Effector memory CD4-positive, alpha-beta T cell (primary cell): Measurements from ENCODE around the gene SHANK1.
A peak's percentile ranks its signal among the peaks of the same experiment; 100 is the strongest.

Source experiments
- DNase-seq, 3 donors: peaks; one replicate each; pipeline ENCODE4 v3.0.0-alpha.2; 2020
- H3K27ac ChIP-seq: 2 replicates; pipeline ENCODE4 v1.7.0; 2013; ENCODE audit warnings: mild to moderate bottlenecking, low read length, moderate library complexity; ENCODE audit not compliant: insufficient read depth, poor library complexity, severe bottlenecking
- H3K27me3 ChIP-seq: replicated peaks from 2 replicates; pipeline ENCODE4 v1.7.0; 2013; ENCODE audit warnings: mild to moderate bottlenecking, low read length; ENCODE audit not compliant: insufficient read depth, control insufficient read depth, poor library complexity, severe bottlenecking
- H3K36me3 ChIP-seq: 2 replicates; pipeline ENCODE4 v1.7.0; 2013; ENCODE audit warnings: mild to moderate bottlenecking, low read length, moderate library complexity; ENCODE audit not compliant: control insufficient read depth, insufficient read depth
- H3K4me1 ChIP-seq: 2 replicates; pipeline ENCODE4 v1.7.0; 2013; ENCODE audit warnings: low read length, mild to moderate bottlenecking; ENCODE audit not compliant: control insufficient read depth, insufficient read depth, poor library complexity, severe bottlenecking
- H3K4me3 ChIP-seq: 2 replicates; pipeline ENCODE4 v1.7.0; 2013; ENCODE audit warnings: low read length, low read depth, mild to moderate bottlenecking; ENCODE audit not compliant: insufficient read depth, poor library complexity, severe bottlenecking
- H3K9me3 ChIP-seq: 2 replicates; pipeline ENCODE4 v1.7.0; 2013; ENCODE audit warnings: mild to moderate bottlenecking, low read length, moderate library complexity; ENCODE audit not compliant: control insufficient read depth

SHANK1 gene

GRCh38 chr19:50735869-50736268, 16.3 kb upstream of the SHANK1 start:
- no peaks in the 10 kb centered on the region for H3K27me3 ChIP-seq
- no peak overlapping the region for H3K4me3 ChIP-seq
- DNase-seq: no peak
- H3K9me3 ChIP-seq: no peaks in the 10 kb centered on the region
- no peaks in the 10 kb centered on the region for H3K36me3 ChIP-seq
- no peaks in the 10 kb centered on the region for H3K4me1 ChIP-seq
- H3K27ac ChIP-seq: no peak overlapping the region

DNA sequence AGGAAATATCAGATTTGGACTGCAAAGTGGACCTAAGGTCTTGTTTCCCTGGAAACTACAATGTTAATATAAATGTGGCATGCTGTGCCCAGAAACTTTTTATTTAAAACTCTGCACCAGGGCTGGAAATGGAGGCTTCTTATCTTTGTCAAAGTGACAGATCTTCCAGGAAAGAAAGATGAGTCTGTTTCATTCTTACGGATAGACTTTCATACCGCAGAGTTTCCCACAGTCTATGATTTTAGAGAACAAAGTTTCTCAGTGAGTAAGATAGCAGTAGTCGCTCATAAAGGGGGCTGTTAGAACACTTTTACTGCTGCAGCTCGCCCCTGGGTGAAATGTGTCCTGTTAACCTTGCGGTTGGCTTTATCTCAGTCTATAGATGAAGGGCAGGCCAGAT, 10.3 kb upstream of the SHANK1 start:
- Histone ChIP-seq H3K36me3 (no peaks in the 10 kb centered on the region), H3K4me3 (no peak overlapping the region), H3K9me3 (no peaks in the 10 kb centered on the region), H3K4me1 (peaks cover 9% of the 10 kb centered on the region), H3K27ac (no peak overlapping the region), H3K27me3 (peaks cover 11% of the 10 kb centered on the region)
- no peak for DNase-seq

GRCh38 chr19:50728084-50728737, 8.6 kb upstream of the SHANK1 start:
- peaks cover 24% of the 10 kb centered on the region for H3K27me3 ChIP-seq
- H3K9me3 ChIP-seq: no peaks in the 10 kb centered on the region
- peaks cover 19% of the 10 kb centered on the region for H3K4me1 ChIP-seq
- no peaks in the 10 kb centered on the region for H3K36me3 ChIP-seq
- no peak for DNase-seq
- no peak overlapping the region for H3K4me3 ChIP-seq
- no peak overlapping the region for H3K27ac ChIP-seq

- DNase-seq: no peak
- Histone ChIP-seq H3K27ac (no peak overlapping the region), H3K9me3 (no peaks in the 10 kb centered on the region), H3K36me3 (no peaks in the 10 kb centered on the region), H3K4me1 (peaks cover 19% of the 10 kb centered on the region), H3K4me3 (peak overlapping the region; percentile 48), H3K27me3 (peaks cover 30% of the 10 kb centered on the region)
Observed at GRCh38 chr19:50725911-50726230, 6.3 kb upstream of the SHANK1 start.

DNA sequence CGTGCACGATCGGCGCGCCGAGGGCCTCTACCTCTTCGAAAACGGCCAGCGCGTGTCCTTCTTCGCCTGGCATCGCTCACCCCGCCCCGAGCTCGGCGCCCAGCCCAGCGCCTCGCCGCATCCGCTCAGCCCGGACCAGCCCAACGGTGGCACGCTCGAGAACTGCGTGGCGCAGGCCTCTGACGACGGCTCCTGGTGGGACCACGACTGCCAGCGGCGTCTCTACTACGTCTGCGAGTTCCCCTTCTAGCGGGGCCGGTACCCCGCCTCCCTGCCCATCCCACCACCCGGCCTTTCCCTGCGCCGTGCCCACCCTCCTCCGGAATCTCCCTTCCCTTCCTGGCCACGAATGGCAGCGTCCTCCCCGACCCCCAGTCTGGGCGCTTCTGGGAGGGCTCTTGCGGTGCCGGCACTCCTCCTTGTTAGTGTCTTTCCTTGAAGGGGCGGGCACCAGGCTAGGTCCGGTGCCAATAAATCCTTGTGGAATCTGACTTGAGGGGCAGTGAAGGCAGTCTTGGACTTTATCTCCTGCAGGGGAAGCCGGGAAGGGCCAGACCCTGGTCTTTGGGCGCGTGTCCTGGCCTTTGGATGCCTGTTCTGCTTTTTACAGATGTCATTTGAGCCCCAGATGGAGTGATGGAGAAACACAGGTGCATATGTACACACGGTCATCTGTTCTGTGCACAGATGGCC, 5.8 kb upstream of the SHANK1 start:
- DNase-seq: no peak
- no peaks in the 10 kb centered on the region for H3K36me3 ChIP-seq
- H3K9me3 ChIP-seq: no peaks in the 10 kb centered on the region
- H3K27me3 ChIP-seq: peaks cover 30% of the 10 kb centered on the region
- peaks cover 19% of the 10 kb centered on the region for H3K4me1 ChIP-seq
- H3K27ac ChIP-seq: no peak overlapping the region
- H3K4me3 ChIP-seq: peak overlapping the region; percentile 48

- no peaks in the 10 kb centered on the region for H3K36me3 ChIP-seq
- peaks cover 19% of the 10 kb centered on the region for H3K4me1 ChIP-seq
- H3K27ac ChIP-seq: no peak overlapping the region
- no peaks in the 10 kb centered on the region for H3K9me3 ChIP-seq
- peak; percentile 46 to 68 (median 58) for DNase-seq
- H3K27me3 ChIP-seq: peaks cover 30% of the 10 kb centered on the region
- peak overlapping the region; percentile 48 for H3K4me3 ChIP-seq
Observed at GRCh38 chr19:50724522-50725217, 5.1 kb upstream of the SHANK1 start.

GRCh38 chr19:50723735-50724521, 4.3 kb upstream of the SHANK1 start:
- Histone ChIP-seq H3K36me3 (no peaks in the 10 kb centered on the region), H3K9me3 (no peaks in the 10 kb centered on the region), H3K27me3 (peaks cover 32% of the 10 kb centered on the region), H3K4me3 (peak overlapping the region; percentile 48), H3K27ac (no peak overlapping the region), H3K4me1 (peaks cover 21% of the 10 kb centered on the region)
- no peak for DNase-seq

DNA sequence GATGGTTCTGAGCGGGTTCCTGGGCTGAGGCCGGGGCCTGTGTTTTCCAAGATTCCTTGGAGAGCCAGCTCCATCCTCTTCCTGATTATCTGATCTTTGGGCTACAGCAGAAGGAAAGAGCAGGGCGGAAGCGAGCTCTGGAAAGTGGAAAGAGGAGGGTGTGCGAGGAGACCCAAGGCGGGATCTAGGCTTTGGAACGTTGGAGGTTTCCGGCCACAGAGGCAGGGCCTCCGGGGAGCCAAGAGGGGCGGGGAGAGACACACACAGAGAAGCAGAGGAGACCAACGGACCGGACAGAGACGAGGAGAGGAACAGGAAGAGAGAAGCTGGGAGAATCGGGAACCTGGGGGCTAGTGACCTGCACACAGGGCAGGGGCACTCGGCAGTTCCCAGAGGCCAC, 3.5 kb upstream of the SHANK1 start, which contains the start of gene CLEC11A:
CLEC11A (plus strand) TSS at position 296 of the 400 bp plus-strand sequence. CDS start 162 bp downstream, outside the sequence.
- peaks cover 34% of the 10 kb centered on the region for H3K27me3 ChIP-seq
- H3K4me3 ChIP-seq: peak within 1 kb of the TSS; percentile 48
- no peak within 1 kb of the TSS for H3K27ac ChIP-seq
- no peak for DNase-seq
- peaks cover 29% of the 10 kb centered on the region for H3K4me1 ChIP-seq
- no peaks in the 10 kb centered on the region for H3K9me3 ChIP-seq
- no peaks in the 10 kb centered on the region for H3K36me3 ChIP-seq

DNA sequence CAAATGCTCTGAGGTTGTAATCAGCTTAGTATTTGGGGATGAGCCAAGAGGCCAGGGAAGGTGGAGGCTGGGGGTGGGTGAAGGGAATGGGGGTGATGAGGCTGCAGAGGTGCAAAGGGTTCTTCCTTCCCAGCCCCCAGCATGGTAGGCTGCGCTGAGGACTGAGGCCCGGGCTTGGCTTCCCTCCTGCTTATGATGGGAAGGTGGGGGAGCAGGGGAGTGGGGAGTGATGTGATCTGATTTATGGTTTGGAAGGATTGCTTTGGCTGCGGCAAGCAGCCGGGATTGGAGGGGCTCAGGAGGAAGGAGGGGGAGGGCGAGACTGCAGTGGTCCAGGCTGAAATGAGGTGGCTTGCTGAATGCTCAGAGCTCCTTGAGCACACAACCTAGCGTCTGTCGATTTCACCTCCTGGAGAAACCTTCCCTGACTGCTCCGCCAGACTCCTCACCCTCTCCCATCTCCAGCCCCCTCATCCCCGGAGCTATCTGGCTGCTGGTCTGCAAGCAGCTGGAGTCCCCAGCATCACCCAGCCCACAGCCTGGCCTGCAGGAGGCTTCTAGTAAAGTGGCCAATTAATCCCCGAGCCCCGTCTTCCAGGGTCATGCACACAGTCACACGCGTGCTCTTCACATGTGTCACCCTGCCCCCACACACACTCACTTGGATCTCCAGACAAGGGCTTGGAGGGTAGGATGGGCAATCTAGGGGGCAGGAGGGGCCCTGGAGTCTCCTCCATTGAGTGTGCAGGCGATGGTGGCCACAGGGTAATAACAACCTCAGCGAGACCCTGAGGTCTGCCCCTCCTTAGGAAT, 2.8 kb upstream of the SHANK1 start:
- H3K27me3 ChIP-seq: peaks cover 34% of the 10 kb centered on the region
- DNase-seq: no peak
- H3K4me1 ChIP-seq: peaks cover 31% of the 10 kb centered on the region
- no peaks in the 10 kb centered on the region for H3K36me3 ChIP-seq
- H3K9me3 ChIP-seq: no peaks in the 10 kb centered on the region
- no peak overlapping the region for H3K27ac ChIP-seq
- H3K4me3 ChIP-seq: no peak overlapping the region
